Neuron (in vitro differentiated cells): Measurements from ENCODE around the gene IPPK.
"Not testable (repeated sequence)": the region's sequence is repeated elsewhere in the genome, so short reads cannot be mapped to it uniquely, and the experiment has no call there.

Source experiments
- H2AFZ ChIP-seq: one replicate; pipeline ENCODE4 v1.6.1; 2013; ENCODE audit warnings: low read depth, mild to moderate bottlenecking, inconsistent platforms, low read length, moderate library complexity
- H3K27me3 ChIP-seq: one replicate; pipeline ENCODE4 v1.6.1; 2013; ENCODE audit warnings: low read length; ENCODE audit not compliant: insufficient read depth
- H3K36me3 ChIP-seq: one replicate; pipeline ENCODE4 v1.6.1; 2013; ENCODE audit warnings: low read length; ENCODE audit not compliant: insufficient read depth
- H3K4me1 ChIP-seq: one replicate; pipeline ENCODE4 v1.6.1; 2013; ENCODE audit warnings: low read length; ENCODE audit not compliant: insufficient read depth
- H3K4me3 ChIP-seq: 2 replicates; pipeline ENCODE4 v1.5.1; 2013; ENCODE audit warnings: mild to moderate bottlenecking, low read length, moderate library complexity
- H3K9me3 ChIP-seq: one replicate; pipeline ENCODE4 v1.6.1; 2013; ENCODE audit warnings: low read length

The IPPK gene

GRCh38 chr9:92595075-92595474 is 74.9 kb downstream of the IPPK start:
- H2AFZ ChIP-seq, H3K4me1 ChIP-seq, H3K36me3 ChIP-seq, H3K4me3 ChIP-seq, H3K27me3 ChIP-seq, H3K9me3 ChIP-seq: not testable (repeated sequence)

GRCh38 chr9:92592946-92593861 is 76.7 kb downstream of the IPPK start:
- no peaks in the 10 kb centered on the region for H3K9me3 ChIP-seq
- H3K4me3 ChIP-seq: no peak overlapping the region
- peaks cover 12% of the 10 kb centered on the region for H3K4me1 ChIP-seq
- no peaks in the 10 kb centered on the region for H3K36me3 ChIP-seq
- no peak overlapping the region for H2AFZ ChIP-seq
- no peaks in the 10 kb centered on the region for H3K27me3 ChIP-seq

DNA sequence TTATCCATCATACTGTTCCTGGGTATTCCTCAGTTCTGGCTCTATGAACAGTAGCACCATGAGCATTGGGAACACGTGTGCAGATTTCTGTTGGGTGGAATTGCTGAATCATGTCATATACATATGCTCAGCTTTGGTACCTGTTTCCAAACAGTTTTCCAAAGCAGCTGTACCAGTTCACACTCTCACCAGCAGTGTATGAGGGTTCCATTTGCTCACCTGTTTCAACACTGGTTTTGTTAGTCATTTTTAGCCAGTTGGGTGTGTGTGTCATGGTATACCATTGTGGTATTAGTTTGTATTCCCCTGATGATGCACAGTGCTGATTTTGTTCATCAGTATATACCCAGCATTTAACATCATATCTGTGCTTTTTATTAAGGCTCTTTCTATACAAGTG is 77.4 kb downstream of the IPPK start:
- no peaks in the 10 kb centered on the region for H3K36me3 ChIP-seq
- peaks cover 12% of the 10 kb centered on the region for H3K4me1 ChIP-seq
- no peaks in the 10 kb centered on the region for H3K9me3 ChIP-seq
- no peak overlapping the region for H3K4me3 ChIP-seq
- H3K27me3 ChIP-seq: no peaks in the 10 kb centered on the region
- no peak overlapping the region for H2AFZ ChIP-seq

DNA sequence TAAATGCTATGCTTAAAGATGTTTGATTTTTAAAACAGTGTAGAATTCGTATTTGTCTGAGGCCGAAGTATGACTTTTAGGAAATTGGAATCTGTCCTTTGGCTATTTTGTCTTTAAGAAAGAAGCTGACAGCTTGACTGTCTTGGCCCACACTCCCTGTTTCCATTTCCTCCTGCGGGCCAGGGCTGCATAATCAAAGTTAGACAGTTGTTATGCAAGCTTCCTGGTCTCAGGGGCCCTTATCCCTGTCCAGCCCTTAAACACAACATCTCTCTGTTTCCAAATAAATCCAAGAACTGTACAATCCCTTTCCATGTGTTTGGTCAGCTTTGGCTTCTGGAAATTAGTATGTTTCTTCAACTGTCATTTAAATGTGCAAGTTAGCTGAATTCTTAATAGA is 79.6 kb downstream of the IPPK start:
- Histone ChIP-seq H3K4me3 (no peak overlapping the region), H2AFZ (no peak overlapping the region), H3K9me3 (no peaks in the 10 kb centered on the region), H3K36me3 (no peaks in the 10 kb centered on the region), H3K27me3 (no peaks in the 10 kb centered on the region), H3K4me1 (peaks cover 6% of the 10 kb centered on the region)

DNA sequence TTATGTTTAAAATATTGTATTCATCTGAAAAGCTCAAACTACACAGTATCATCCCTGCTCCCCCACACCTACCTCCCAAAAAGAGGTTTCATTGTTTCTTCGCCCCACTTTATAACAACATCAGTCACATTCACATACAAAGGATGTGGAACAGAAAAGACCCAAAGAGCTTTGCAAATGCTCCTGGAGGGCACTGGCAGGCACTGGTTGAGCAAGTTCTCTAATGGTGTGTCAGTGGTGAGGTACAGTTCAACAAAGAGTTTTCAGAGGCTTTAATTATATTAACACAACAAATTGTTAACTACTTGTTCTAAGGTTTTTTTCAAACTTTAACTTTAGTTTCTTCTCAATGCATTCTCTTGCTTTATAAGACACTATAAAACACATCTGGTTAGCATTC is 80.0 kb downstream of the IPPK start:
- no peaks in the 10 kb centered on the region for H3K27me3 ChIP-seq
- H3K9me3 ChIP-seq: no peaks in the 10 kb centered on the region
- H3K36me3 ChIP-seq: no peaks in the 10 kb centered on the region
- no peak overlapping the region for H3K4me3 ChIP-seq
- H3K4me1 ChIP-seq: peaks cover 6% of the 10 kb centered on the region
- no peak overlapping the region for H2AFZ ChIP-seq

DNA sequence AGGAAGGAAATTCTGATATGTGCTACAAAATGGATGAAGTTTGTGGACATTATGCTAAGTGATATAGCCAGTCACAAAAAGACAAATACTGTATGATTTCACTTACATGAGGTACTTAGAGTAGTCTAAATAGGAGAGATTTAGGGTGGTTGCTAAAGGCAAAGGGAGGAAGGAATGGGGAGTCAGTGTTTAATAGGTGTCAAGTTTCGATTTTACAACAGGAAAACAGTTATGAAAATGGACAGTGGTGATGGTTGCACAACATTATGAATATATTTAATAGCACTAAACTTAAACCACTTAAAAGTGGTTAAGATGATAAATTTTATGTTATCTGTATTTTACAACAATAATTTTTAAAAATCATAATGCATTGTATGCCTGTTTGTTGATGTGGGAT is 93.8 kb downstream of the IPPK start:
- H2AFZ ChIP-seq: no peak overlapping the region
- H3K4me3 ChIP-seq: no peak overlapping the region
- H3K27me3 ChIP-seq: no peaks in the 10 kb centered on the region
- H3K9me3 ChIP-seq: no peaks in the 10 kb centered on the region
- H3K4me1 ChIP-seq: no peaks in the 10 kb centered on the region
- H3K36me3 ChIP-seq: no peaks in the 10 kb centered on the region

DNA sequence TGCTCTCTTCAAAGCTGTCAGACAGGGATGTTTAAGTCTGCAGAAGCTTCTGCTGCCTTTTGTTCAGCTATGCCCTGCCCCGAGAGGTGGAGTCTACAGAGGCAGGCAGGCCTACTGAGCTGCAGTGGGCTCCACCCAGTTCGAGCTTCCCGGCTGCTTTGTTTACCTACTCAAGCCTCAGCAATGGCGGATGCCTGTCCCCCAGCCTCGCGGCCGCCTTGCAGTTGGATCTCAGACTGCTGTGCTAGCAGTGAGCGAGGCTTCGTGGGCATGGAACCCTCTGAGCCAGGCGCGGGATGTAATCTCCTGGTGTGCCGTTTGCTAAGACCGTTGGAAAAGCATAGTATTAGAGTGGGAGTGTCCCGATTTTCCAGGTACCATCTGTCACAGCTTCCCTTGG is 96.3 kb downstream of the IPPK start:
- H3K27me3 ChIP-seq, H3K36me3 ChIP-seq, H3K9me3 ChIP-seq, H3K4me1 ChIP-seq, H2AFZ ChIP-seq, H3K4me3 ChIP-seq: not testable (repeated sequence)

DNA sequence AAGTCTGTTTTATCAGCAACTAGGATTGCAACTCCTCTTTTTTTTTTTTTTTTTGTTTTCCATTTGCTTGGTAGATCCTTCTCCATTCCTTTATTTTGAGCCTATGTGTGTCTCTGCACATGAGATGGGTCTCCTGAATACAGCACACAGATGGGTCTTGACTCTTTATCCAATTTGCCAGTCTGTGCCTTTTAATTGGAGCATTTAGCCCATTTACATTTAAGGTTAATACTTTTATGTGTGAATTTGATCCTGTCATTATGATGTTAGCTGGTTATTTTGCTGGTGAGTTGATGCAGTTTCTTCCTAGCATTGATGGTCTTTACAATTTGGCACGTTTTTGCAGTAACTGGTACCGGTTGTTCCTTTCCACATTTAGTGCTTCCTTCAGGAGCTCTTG is 98.1 kb downstream of the IPPK start:
- H3K4me1 ChIP-seq, H3K9me3 ChIP-seq, H3K27me3 ChIP-seq, H3K4me3 ChIP-seq, H3K36me3 ChIP-seq, H2AFZ ChIP-seq: not testable (repeated sequence)

GRCh38 chr9:92564982-92565381 is 104.9 kb downstream of the IPPK start:
- Histone ChIP-seq H3K9me3 (no peaks in the 10 kb centered on the region), H3K36me3 (no peaks in the 10 kb centered on the region), H3K4me1 (no peaks in the 10 kb centered on the region), H3K27me3 (no peaks in the 10 kb centered on the region), H3K4me3 (no peak overlapping the region), H2AFZ (no peak overlapping the region)

- no peak overlapping the region for H3K4me3 ChIP-seq
- no peaks in the 10 kb centered on the region for H3K4me1 ChIP-seq
- H3K9me3 ChIP-seq: no peaks in the 10 kb centered on the region
- H3K27me3 ChIP-seq: no peaks in the 10 kb centered on the region
- no peaks in the 10 kb centered on the region for H3K36me3 ChIP-seq
- no peak overlapping the region for H2AFZ ChIP-seq
Observed at GRCh38 chr9:92564504-92564903, 105.4 kb downstream of the IPPK start.
